Stimulated activated CD4-positive, alpha-beta T cell treated with anti-CD3 and anti-CD28 coated beads, Interleukin-4, amount 100 ng/mL, for 1 hour (primary cell): ENCODE data around the gene MYRIP.
"Not testable (repeated sequence)": the region's sequence is repeated elsewhere in the genome, so short reads cannot be mapped to it uniquely, and the experiment has no call there.

Experiments
- DNase-seq: peaks from one replicate; pipeline ENCODE4 v3.0.0-alpha.2; 2020

MYRIP gene

GRCh38 chr3:40044487-40044886 is 235.1 kb downstream of the MYRIP start:
- DNase-seq, result no peak

- no peak for DNase-seq
Measured at GRCh38 chr3:40045051-40045450, 235.6 kb downstream of the MYRIP start.

- DNase-seq, result no peak
Measured at GRCh38 chr3:40046149-40046548, 236.7 kb downstream of the MYRIP start.

- DNase-seq, result no peak
Measured at GRCh38 chr3:40047406-40047805, 238.0 kb downstream of the MYRIP start.

- DNase-seq, result no peak
Measured at GRCh38 chr3:40053663-40054062, 244.3 kb downstream of the MYRIP start.

- no peak for DNase-seq
Measured at GRCh38 chr3:40054568-40055222, 245.3 kb downstream of the MYRIP start.

GRCh38 chr3:40055361-40055760 is 246.0 kb downstream of the MYRIP start:
- no peak for DNase-seq

- no peak for DNase-seq
Measured at GRCh38 chr3:40055956-40056355, 246.5 kb downstream of the MYRIP start.

GRCh38 chr3:40057077-40057476 is 247.7 kb downstream of the MYRIP start:
- no peak for DNase-seq

- DNase-seq, result no peak
Measured at GRCh38 chr3:40057786-40058185, 248.4 kb downstream of the MYRIP start.

GRCh38 chr3:40068636-40069035 is 259.2 kb downstream of the MYRIP start:
- DNase-seq, result no peak

- no peak for DNase-seq
Measured at GRCh38 chr3:40070816-40071215, 261.4 kb downstream of the MYRIP start.

- no peak for DNase-seq
Measured at GRCh38 chr3:40071683-40072238, 262.4 kb downstream of the MYRIP start.

- no peak for DNase-seq
Measured at GRCh38 chr3:40073310-40074007, 264.1 kb downstream of the MYRIP start.

- not testable (repeated sequence) for DNase-seq
Measured at GRCh38 chr3:40077139-40077538, 267.7 kb downstream of the MYRIP start.

- DNase-seq, result not testable (repeated sequence)
Measured at GRCh38 chr3:40077828-40078492, 268.6 kb downstream of the MYRIP start.

- no peak for DNase-seq
Measured at GRCh38 chr3:40078590-40078989, 269.2 kb downstream of the MYRIP start.

- no peak for DNase-seq
Measured at GRCh38 chr3:40079203-40079846, 269.9 kb downstream of the MYRIP start.

GRCh38 chr3:40079847-40080240 is 270.4 kb downstream of the MYRIP start:
- no peak for DNase-seq

GRCh38 chr3:40083066-40083465 is 273.7 kb downstream of the MYRIP start:
- no peak for DNase-seq

- DNase-seq, result not testable (repeated sequence)
Measured at GRCh38 chr3:40084424-40084823, 275.0 kb downstream of the MYRIP start.

GRCh38 chr3:40086890-40087883 is 277.8 kb downstream of the MYRIP start:
- no peak for DNase-seq
